HG03045 (cell line): ENCODE measurements around the gene PSMD14.
"Not testable (repeated sequence)": the region's sequence is repeated elsewhere in the genome, so short reads cannot be mapped to it uniquely, and the experiment has no call there.

Experiments
- ATAC-seq: cut with Tn5 transposase; IDR thresholded peaks from one replicate; pipeline ENCODE4 v1.9.1; 2021; ENCODE audit warnings: mild to moderate bottlenecking, moderate library complexity; ENCODE audit not compliant: unreplicated experiment

PSMD14 gene

GRCh38 chr2:161308178-161308955 lies at the start of gene PSMD14:
Gene PSMD14, plus strand, starts transcription at chr2:161308425. Its CDS starts 10,401 bp downstream, at chr2:161318826.
- peak; percentile 99 for ATAC-seq

GRCh38 chr2:161265874-161266273 lies 42.4 kb upstream of the PSMD14 start:
- no peak for ATAC-seq

- ATAC-seq: no peak
Measured at GRCh38 chr2:161269111-161269510, 39.1 kb upstream of the PSMD14 start.

GRCh38 chr2:161273038-161273760 lies 35.0 kb upstream of the PSMD14 start:
- ATAC-seq: peak; percentile 52

- not testable (repeated sequence) for ATAC-seq
Measured at GRCh38 chr2:161278564-161279229, 29.5 kb upstream of the PSMD14 start.

- ATAC-seq: not testable (repeated sequence)
Measured at GRCh38 chr2:161279230-161279815, 28.9 kb upstream of the PSMD14 start.

GRCh38 chr2:161280906-161281323 lies 27.3 kb upstream of the PSMD14 start:
- ATAC-seq: not testable (repeated sequence)

GRCh38 chr2:161281615-161282310 lies 26.5 kb upstream of the PSMD14 start:
- ATAC-seq: not testable (repeated sequence)

- not testable (repeated sequence) for ATAC-seq
Measured at GRCh38 chr2:161282311-161282644, 25.9 kb upstream of the PSMD14 start.

- no peak for ATAC-seq
Measured at GRCh38 chr2:161283926-161284325, 24.3 kb upstream of the PSMD14 start.

GRCh38 chr2:161303535-161304050 lies 4.6 kb upstream of the PSMD14 start:
- no peak for ATAC-seq

GRCh38 chr2:161306919-161307318 lies 1.3 kb upstream of the PSMD14 start:
- no peak for ATAC-seq

GRCh38 chr2:161307676-161308075 lies 549 bp upstream of the PSMD14 start:
- ATAC-seq: no peak

GRCh38 chr2:161312996-161313395 lies 4.8 kb downstream of the PSMD14 start:
- ATAC-seq: no peak

GRCh38 chr2:161315380-161315779 lies 7.2 kb downstream of the PSMD14 start:
- ATAC-seq: no peak

- no peak for ATAC-seq
Measured at GRCh38 chr2:161316701-161317100, 8.5 kb downstream of the PSMD14 start.

GRCh38 chr2:161321944-161322648 lies 13.9 kb downstream of the PSMD14 start:
- no peak for ATAC-seq

GRCh38 chr2:161324876-161325275 lies 16.7 kb downstream of the PSMD14 start:
- no peak for ATAC-seq

GRCh38 chr2:161327582-161327981 lies 19.4 kb downstream of the PSMD14 start:
- ATAC-seq: no peak
